SK-N-SH (cell line): ENCODE data around the gene TMED6. TPM values are rescaled to one million over a fixed set of nuclear protein-coding genes. Genes with fewer than 3 reads are reported as not detected.

Source experiments
- CTCF ChIA-PET: fragments of 300-600, 350-600 bp; formaldehyde crosslinking; extraction: SDS; loops from one replicate; lab custom pipeline; 2021; lab: Yijun Ruan, JAX
- POLR2A ChIA-PET: fragments of 350-600 bp; sonication (Branson Sonifier 250); formaldehyde crosslinking; extraction: SDS; loops from one replicate; lab custom pipeline; 2020; ENCODE audit warnings: antibody characterized with exemption, inconsistent platforms; lab: Yijun Ruan, JAX
- DNase-seq: peaks from one replicate; pipeline ENCODE4 v3.0.0; 2012
- H2AFZ ChIP-seq: fragments of 200-600 bp; sonication (generic); 2 replicates; pipeline ENCODE4 v1.8.1; 2016; ENCODE audit warnings: antibody characterized with exemption, mild to moderate bottlenecking, low read depth
- H3F3A ChIP-seq: fragments of 200-600 bp; sonication (generic); replicated peaks from 2 replicates; pipeline ENCODE3; 2016; ENCODE audit warnings: antibody characterized with exemption, mild to moderate bottlenecking; ENCODE audit not compliant: insufficient read depth
- H3K27ac ChIP-seq, 2 experiments: fragments of 200-500 bp in 1 of 2; fragments of 200-600 bp in 1 of 2; sonication (Bioruptor generic) in 1 of 2; sonication (generic), shearing (Covaris generic) in 1 of 2; 2 replicates each; pipeline versions ENCODE4 v1.5.1 to v1.6.1; 2014 to 2016; ENCODE audit warnings: low read depth in 2 of 2, inconsistent platforms in 1 of 2, low read length in 1 of 2, mild to moderate bottlenecking in 1 of 2, mixed read lengths in 1 of 2
- H3K27me3 ChIP-seq: fragments of 200-600 bp; sonication (generic), shearing (Covaris generic); 2 replicates; pipeline ENCODE4 v1.6.1; 2016; ENCODE audit warnings: mixed run types; ENCODE audit not compliant: insufficient read depth
- H3K36me3 ChIP-seq, 2 experiments: fragments of 200-500 bp in 1 of 2; fragments of 200-600 bp in 1 of 2; sonication (Bioruptor generic) in 1 of 2; sonication (generic) in 1 of 2; replicated peaks in 1 of 2; 2 replicates each; pipeline versions ENCODE3 to v1.5.1; 2014 to 2016; ENCODE audit warnings: low read length in 1 of 2, mild to moderate bottlenecking in 1 of 2; ENCODE audit not compliant: insufficient read depth in 2 of 2, control insufficient read depth in 1 of 2
- H3K4me1 ChIP-seq, 2 experiments: fragments of 200-500 bp in 1 of 2; fragments of 200-600 bp in 1 of 2; sonication (Bioruptor generic) in 1 of 2; sonication (generic), shearing (Covaris generic) in 1 of 2; 2 replicates each; pipeline versions ENCODE4 v1.5.1 to v1.6.1; 2014 to 2016; ENCODE audit warnings: low read depth in 1 of 2, low read length in 1 of 2, mixed run types in 1 of 2; ENCODE audit not compliant: insufficient read depth in 2 of 2, control insufficient read depth in 1 of 2
- H3K4me2 ChIP-seq: fragments of 200-600 bp; sonication (generic), shearing (Covaris generic); 2 replicates; pipeline ENCODE4 v1.6.1; 2017; ENCODE audit warnings: mixed run types
- H3K4me3 ChIP-seq, 2 experiments: fragments of 200-500 bp in 1 of 2; fragments of 200-600 bp in 1 of 2; sonication (Bioruptor generic) in 1 of 2; sonication (generic), shearing (Covaris generic) in 1 of 2; 2 replicates each; pipeline versions ENCODE4 v1.5.1 to v1.8.1; 2014 to 2016; ENCODE audit warnings: low read depth in 2 of 2, inconsistent platforms in 1 of 2, low read length in 1 of 2, mild to moderate bottlenecking in 1 of 2, mixed read lengths in 1 of 2, moderate library complexity in 1 of 2
- H3K79me2 ChIP-seq: fragments of 200-600 bp; sonication (generic); 2 replicates; pipeline ENCODE4 v1.8.1; 2017; ENCODE audit warnings: mild to moderate bottlenecking; ENCODE audit not compliant: insufficient read depth
- H3K9ac ChIP-seq: fragments of 200-600 bp; sonication (generic); 2 replicates; pipeline ENCODE4 v1.6.1; 2017; ENCODE audit warnings: mixed run types
- H3K9me2 ChIP-seq: fragments of 200-600 bp; sonication (generic); 2 replicates; pipeline ENCODE4 v1.6.1; 2017; ENCODE audit warnings: mixed run types
- H3K9me3 ChIP-seq: fragments of 200-600 bp; sonication (generic); 2 replicates; pipeline ENCODE4 v1.6.1; 2017; ENCODE audit warnings: mixed run types, mild to moderate bottlenecking, moderate library complexity
- H4K20me1 ChIP-seq: fragments of 200-600 bp; sonication (generic); 2 replicates; pipeline ENCODE4 v1.6.1; 2017; ENCODE audit warnings: mild to moderate bottlenecking, mixed run types; ENCODE audit not compliant: insufficient read depth
- CHD2 ChIP-seq: fragments of 150-350 bp; IDR thresholded peaks from 2 replicates; pipeline ENCODE4 v1.6.1; 2018; ENCODE audit warnings: low read length; ENCODE audit not compliant: partially characterized antibody
- ELF1 ChIP-seq: IDR thresholded peaks from 2 replicates; pipeline ENCODE4 v1.4.0; 2012
- EP300 ChIP-seq, 2 experiments: IDR thresholded peaks; 2 replicates each; pipeline versions ENCODE4 v1.4.0 to v1.6.1; 2012; ENCODE audit warnings: borderline replicate concordance in 1 of 2, low read depth in 1 of 2, low read length in 1 of 2
- EZH2phosphoT487 ChIP-seq: fragments of 200-600 bp; sonication (generic); IDR thresholded peaks from 2 replicates; pipeline ENCODE4 v1.6.1; 2017; ENCODE audit warnings: low read depth, mixed run types, mild to moderate bottlenecking, antibody characterized with exemption, moderate library complexity, borderline replicate concordance
- FOXM1 ChIP-seq: IDR thresholded peaks from 2 replicates; pipeline ENCODE4 v1.4.0; 2012; ENCODE audit warnings: low read depth, mild to moderate bottlenecking
- GATA2 ChIP-seq: sonication (generic); formaldehyde crosslinking; IDR thresholded peaks from 2 replicates; pipeline ENCODE4 v1.5.0; 2020; ENCODE audit warnings: mild to moderate bottlenecking, missing genetic modification reagents
- IRF3 ChIP-seq: fragments of 150-350 bp; IDR thresholded peaks from 2 replicates; pipeline ENCODE4 v1.6.1; 2016; ENCODE audit warnings: mild to moderate bottlenecking, low read depth, low read length
- NFIC ChIP-seq: IDR thresholded peaks from 2 replicates; pipeline ENCODE4 v1.4.0; 2012; ENCODE audit warnings: borderline replicate concordance
- NRF1 ChIP-seq: IDR thresholded peaks from 2 replicates; pipeline ENCODE4 v1.6.1; 2012; ENCODE audit warnings: low read depth, mild to moderate bottlenecking, low read length
- PBX3 ChIP-seq: IDR thresholded peaks from 2 replicates; pipeline ENCODE4; 2012
- POLR2AphosphoS5 ChIP-seq: IDR thresholded peaks from 2 replicates; pipeline ENCODE4 v1.6.1; 2012; ENCODE audit warnings: low read depth, low read length
- RCOR1 ChIP-seq: fragments of 150-350 bp; IDR thresholded peaks from 2 replicates; pipeline ENCODE4 v1.6.1; 2017; ENCODE audit warnings: antibody characterized with exemption, low read length
- SMC3 ChIP-seq: IDR thresholded peaks from 2 replicates; pipeline ENCODE4 v1.6.1; 2012; ENCODE audit warnings: low read depth, low read length, improper control_type of control experiment
- TCF12 ChIP-seq: IDR thresholded peaks from 2 replicates; pipeline ENCODE4 v1.4.0; 2012
- USF1 ChIP-seq: IDR thresholded peaks from 2 replicates; pipeline ENCODE4 v1.4.0; 2012; ENCODE audit warnings: low read depth, borderline replicate concordance
- YY1 ChIP-seq: IDR thresholded peaks from 2 replicates; pipeline ENCODE4 v1.4.0; 2012; ENCODE audit warnings: low read depth, mild to moderate bottlenecking
- ZBTB33 ChIP-seq: IDR thresholded peaks from 2 replicates; pipeline ENCODE4 v1.4.0; 2012; ENCODE audit warnings: low read depth, borderline replicate concordance
- WGBS: methylation state at CpG from one replicate; pipeline ENCODE4 v1.1.6; 2017; ENCODE audit warnings: low lambda C conversion rate; 5-methylcytosine and 5-hydroxymethylcytosine counted together
- polyA plus RNA-seq, 3 experiments: library from polyadenylated mRNA; depleted of rRNA; stranded (reverse); fragments of >200 nt; gene quantifications; 2 replicates each; pipeline ENCODE4 v1.2.3, GENCODE V29; 2012

TMED6 gene
- polyA plus RNA-seq (2012; rRNA removed) = not detected in 2 replicates
- not detected in 2 replicates for polyA plus RNA-seq (2012; cell fraction: cytosol; rRNA removed)
- 0.14 TPM in 1 of 2 replicates, not detected in the other for polyA plus RNA-seq (2012; cell fraction: nucleus; rRNA removed)

GRCh38 chr16:69351309-69352027 lies at the start of gene TMED6:
Gene TMED6, minus strand, starts transcription at chr16:69351786. Its CDS starts 33 bp downstream, at chr16:69351753.
- CTCF ChIA-PET = interaction anchor here (2.0 kb wide), 1 partner anchor 11 kb away, joined by 6 read pairs; the partner anchor contains the start of gene NIP7
- Histone ChIP-seq H3K4me1 (peaks cover 0 to 2% of the 10 kb centered on the region in 2 experiments; a peak in 1 of 4 replicates), H3K79me2 (no peaks in the 10 kb centered on the region), H3K9me3 (no peaks in the 10 kb centered on the region), H4K20me1 (no peaks in the 10 kb centered on the region), H3F3A (peaks cover 12% of the 10 kb centered on the region), H3K4me3 (no peak within 1 kb of the TSS), H3K36me3 (peaks cover 2 to 14% of the 10 kb centered on the region in 2 experiments), H3K4me2 (no peak within 1 kb of the TSS), H3K27me3 (no peaks in the 10 kb centered on the region), H3K27ac (no peak within 1 kb of the TSS), H3K9me2 (no peaks in the 10 kb centered on the region), H2AFZ (no peak within 1 kb of the TSS), H3K9ac (no peak within 1 kb of the TSS)
- DNase-seq = no peak
- POLR2A ChIA-PET = no interaction called here
- TF ChIP-seq POLR2AphosphoS5 = no peak
- TF ChIP-seq YY1 = no peak
- TF ChIP-seq EP300 (IDR thresholded peaks at IDR 0.05; ENCODE audit: borderline replicate concordance in 1 of 2, low read depth in 1 of 2, low read length in 1 of 2) = no peak
- no peak for TF ChIP-seq IRF3
- TF ChIP-seq SMC3 = no peak
- no peak for TF ChIP-seq NFIC
- no peak for TF ChIP-seq RCOR1
- no peak for TF ChIP-seq GATA2
- TF ChIP-seq ELF1 = no peak
- no peak for TF ChIP-seq ZBTB33
- TF ChIP-seq FOXM1 = no peak
- no peak for TF ChIP-seq EZH2phosphoT487
- no peak for TF ChIP-seq NRF1
- WGBS = 96% methylated on average over 12 of the region's 12 CpGs

- POLR2A ChIA-PET = no interaction called here
- H3K27me3 ChIP-seq = no peaks in the 10 kb centered on the region
- WGBS = 63% methylated on average over 3 of the region's 3 CpGs
These were observed 47.8 kb upstream of the TMED6 start for GRCh38 chr16:69399361-69399760.

More at GRCh38 chr16:69399361-69399760, 47.8 kb upstream of the TMED6 start:
- H3K36me3 ChIP-seq = no peaks in the 10 kb centered on the region
- H3K79me2 ChIP-seq = no peaks in the 10 kb centered on the region
- no peak for DNase-seq
- no peak overlapping the region for H3K9ac ChIP-seq
- H3K9me2 ChIP-seq = no peaks in the 10 kb centered on the region
- CTCF ChIA-PET = interaction anchor here (1.0 to 3.5 kb wide), 6 partner anchors 9 to 355 kb away, joined by 3 to 11 read pairs (median 6); partner anchors contain the start of genes NFAT5 and NOB1
- H3K4me3 ChIP-seq = no peak overlapping the region
- peaks cover 19% of the 10 kb centered on the region for H3F3A ChIP-seq
- peaks cover 5 to 41% of the 10 kb centered on the region in 2 experiments for H3K4me1 ChIP-seq
- no peaks in the 10 kb centered on the region for H4K20me1 ChIP-seq
- TF ChIP-seq PBX3 (no peak), GATA2 (no peak), USF1 (peak; percentile 82; the same call in 1 of the 2 replicates), CHD2 (no peak), TCF12 (peak; percentile 29; the same call in 1 of the 2 replicates)
- TF ChIP-seq, all 33 proteins: peak for 2
- H3K27ac ChIP-seq = peak overlapping the region in 1 of 2 experiments; percentile 16; a peak in 1 of 4 replicates
- no peak overlapping the region; the same call in 1 of the 2 replicates for H3K4me2 ChIP-seq
- H2AFZ ChIP-seq = peak overlapping the region; percentile 81; the same call in 1 of the 2 replicates
- H3K9me3 ChIP-seq = no peaks in the 10 kb centered on the region
